Neural cell (in vitro differentiated cells): ENCODE results near the gene SLC51A. TPM values are rescaled to one million over a fixed set of nuclear protein-coding genes. Genes with fewer than 3 reads are reported as not detected.

Experiments used
- H2AFZ ChIP-seq: fragments of 200-600, 300-800 bp; sonication (generic), shearing (Covaris generic); 2 replicates; pipeline ENCODE4 v1.6.0; 2014; ENCODE audit warnings: low read depth, mild to moderate bottlenecking, antibody characterized with exemption, low read length, moderate library complexity
- H3F3A ChIP-seq: fragments of 200-600 bp; shearing (Covaris generic); 2 replicates; pipeline ENCODE4 v1.6.1; 2016; ENCODE audit warnings: mild to moderate bottlenecking, moderate library complexity, mixed read lengths, antibody characterized with exemption, low read length; ENCODE audit not compliant: insufficient read depth, poor library complexity, severe bottlenecking
- H3K27ac ChIP-seq: fragments of 200-600, 300-800 bp; sonication (generic), shearing (Covaris generic); 2 replicates; pipeline ENCODE4 v1.5.1; 2014; ENCODE audit warnings: mild to moderate bottlenecking, low read length, moderate library complexity
- H3K27me3 ChIP-seq: fragments of 300-800, 200-600 bp; sonication (generic), shearing (Covaris generic); 2 replicates; pipeline ENCODE4 v1.6.0; 2014; ENCODE audit warnings: mild to moderate bottlenecking, low read depth, low read length, moderate library complexity; ENCODE audit not compliant: insufficient read depth
- H3K36me3 ChIP-seq: fragments of 300-800, 200-600 bp; sonication (generic), shearing (Covaris generic); 2 replicates; pipeline ENCODE4 v1.5.1; 2014; ENCODE audit warnings: mild to moderate bottlenecking, antibody characterized with exemption, low read length, moderate library complexity; ENCODE audit not compliant: insufficient read depth
- H3K4me2 ChIP-seq: fragments of 300-800, 200-600 bp; sonication (generic), shearing (Covaris generic); 2 replicates; pipeline ENCODE4 v1.6.0; 2014; ENCODE audit warnings: mild to moderate bottlenecking, low read length
- H3K4me3 ChIP-seq: fragments of 300-800, 200-600 bp; sonication (generic), shearing (Covaris generic); 2 replicates; pipeline ENCODE4 v1.5.1; 2014; ENCODE audit warnings: mild to moderate bottlenecking, low read length, moderate library complexity
- H3K79me2 ChIP-seq: fragments of 200-600 bp; shearing (Covaris generic); replicated peaks from 2 replicates; pipeline ENCODE4 v1.6.0; 2014; ENCODE audit warnings: mild to moderate bottlenecking, low read length, moderate library complexity; ENCODE audit not compliant: insufficient read depth
- H3K9ac ChIP-seq: fragments of 300-800, 200-600 bp; sonication (generic), shearing (Covaris generic); 2 replicates; pipeline ENCODE4 v1.6.1; 2016; ENCODE audit warnings: mild to moderate bottlenecking, low read length, mixed read lengths
- H3K9me2 ChIP-seq: fragments of 200-600 bp; shearing (Covaris generic); 2 replicates; pipeline ENCODE4 v1.6.1; 2016; ENCODE audit warnings: mild to moderate bottlenecking, low read length, mixed read lengths; ENCODE audit not compliant: insufficient read depth
- H3K9me3 ChIP-seq: fragments of 200-600, 300-800 bp; sonication (generic), shearing (Covaris generic); 2 replicates; pipeline ENCODE4 v1.6.1; 2016; ENCODE audit warnings: mild to moderate bottlenecking, mixed run types, low read length, moderate library complexity, mixed read lengths
- H4K20me1 ChIP-seq: fragments of 200-600 bp; shearing (Covaris generic); 2 replicates; pipeline ENCODE4 v1.6.1; 2016; ENCODE audit warnings: mild to moderate bottlenecking, mixed run types; ENCODE audit not compliant: insufficient read depth
- CTCF ChIP-seq: fragments of 450-650 bp; IDR thresholded peaks from 2 replicates; pipeline ENCODE4 v1.5.1; 2014; ENCODE audit warnings: antibody characterized with exemption, mild to moderate bottlenecking, moderate library complexity; ENCODE audit not compliant: poor library complexity, severe bottlenecking
- EP300 ChIP-seq: fragments of 450-650 bp; conservative IDR thresholded peaks from 2 replicates; pipeline ENCODE4 v1.6.1; 2014; ENCODE audit warnings: antibody characterized with exemption, mild to moderate bottlenecking, moderate library complexity; ENCODE audit not compliant: poor library complexity, severe bottlenecking
- EZH2 ChIP-seq: fragments of 200-600, 300-800 bp; shearing (Covaris generic), sonication (generic); IDR thresholded peaks from 2 replicates; pipeline ENCODE4 v1.6.1; 2014; ENCODE audit warnings: antibody characterized with exemption, low read length, borderline replicate concordance, mild to moderate bottlenecking; ENCODE audit not compliant: insufficient read depth, poor library complexity, severe bottlenecking
- MXI1 ChIP-seq: fragments of 450-650 bp; conservative IDR thresholded peaks from 2 replicates; pipeline ENCODE4 v1.6.1; 2014; ENCODE audit warnings: antibody characterized with exemption, mild to moderate bottlenecking; ENCODE audit not compliant: poor library complexity, severe bottlenecking
- POLR2AphosphoS5 ChIP-seq: IDR thresholded peaks from 2 replicates; pipeline ENCODE4 v1.6.1; 2012
- RAD21 ChIP-seq: fragments of 450-650 bp; conservative IDR thresholded peaks from 2 replicates; pipeline ENCODE4 v1.6.1; 2014; ENCODE audit warnings: antibody characterized with exemption, mild to moderate bottlenecking, moderate library complexity
- REST ChIP-seq: IDR thresholded peaks from 2 replicates; pipeline ENCODE4 v1.6.1; 2012; ENCODE audit warnings: borderline replicate concordance
- SMC3 ChIP-seq: fragments of 450-650 bp; conservative IDR thresholded peaks from 2 replicates; pipeline ENCODE4 v1.6.1; 2014; ENCODE audit warnings: antibody characterized with exemption, mild to moderate bottlenecking, moderate library complexity; ENCODE audit not compliant: poor library complexity
- TAF1 ChIP-seq: IDR thresholded peaks from 2 replicates; pipeline ENCODE4 v1.6.1; 2012; ENCODE audit warnings: low read depth
- polyA plus RNA-seq: library from polyadenylated mRNA; depleted of rRNA; stranded (reverse); fragments of >200 nt; gene quantifications from 2 replicates; pipeline ENCODE4 v1.2.3, GENCODE V29; 2014

SLC51A gene
- polyA plus RNA-seq, 1 donor from 2014 or later: not detected

- Histone ChIP-seq H3K4me2 (no peak overlapping the region), H3K36me3 (no peaks in the 10 kb centered on the region), H3K79me2 (no peaks in the 10 kb centered on the region), H3K4me3 (no peak overlapping the region), H3K27me3 (no peaks in the 10 kb centered on the region), H3K9me2 (no peaks in the 10 kb centered on the region), H3K9ac (no peak overlapping the region), H3K27ac (no peak overlapping the region), H3F3A (no peaks in the 10 kb centered on the region), H2AFZ (no peak overlapping the region), H4K20me1 (no peaks in the 10 kb centered on the region), H3K9me3 (no peaks in the 10 kb centered on the region)
- TF ChIP-seq EP300: no peak
- TF ChIP-seq MXI1: no peak
- no peak for TF ChIP-seq EZH2
- no peak for TF ChIP-seq REST
- no peak for TF ChIP-seq CTCF
- TF ChIP-seq SMC3: no peak
- no peak for TF ChIP-seq POLR2AphosphoS5
- TF ChIP-seq TAF1: no peak
Measured at GRCh38 chr3:196227121-196227561, 10.8 kb downstream of the SLC51A start.

- TF ChIP-seq CTCF (no peak), MXI1 (no peak), REST (no peak), TAF1 (no peak), RAD21 (no peak), SMC3 (no peak)
- H2AFZ ChIP-seq: no peak overlapping the region
- H3K27ac ChIP-seq: no peak overlapping the region
- H3K36me3 ChIP-seq: no peaks in the 10 kb centered on the region
- H3K4me2 ChIP-seq: no peak overlapping the region
- H3K79me2 ChIP-seq: no peaks in the 10 kb centered on the region
- H3F3A ChIP-seq: no peaks in the 10 kb centered on the region
- no peaks in the 10 kb centered on the region for H3K9me2 ChIP-seq
- H3K27me3 ChIP-seq: no peaks in the 10 kb centered on the region
- no peaks in the 10 kb centered on the region for H4K20me1 ChIP-seq
- H3K9ac ChIP-seq: no peak overlapping the region
- H3K4me3 ChIP-seq: no peak overlapping the region
- H3K9me3 ChIP-seq: no peaks in the 10 kb centered on the region
Measured at GRCh38 chr3:196227629-196228493, 11.5 kb downstream of the SLC51A start.
